ENCODE measurements around the gene CCDC89. TPM values are rescaled to one million over a fixed set of nuclear protein-coding genes. Genes with fewer than 3 reads are reported as not detected.
A peak's percentile ranks its signal among the peaks of the same experiment; 100 is the strongest.

The CCDC89 gene
- 2.6 TPM for total RNA-seq

DNA sequence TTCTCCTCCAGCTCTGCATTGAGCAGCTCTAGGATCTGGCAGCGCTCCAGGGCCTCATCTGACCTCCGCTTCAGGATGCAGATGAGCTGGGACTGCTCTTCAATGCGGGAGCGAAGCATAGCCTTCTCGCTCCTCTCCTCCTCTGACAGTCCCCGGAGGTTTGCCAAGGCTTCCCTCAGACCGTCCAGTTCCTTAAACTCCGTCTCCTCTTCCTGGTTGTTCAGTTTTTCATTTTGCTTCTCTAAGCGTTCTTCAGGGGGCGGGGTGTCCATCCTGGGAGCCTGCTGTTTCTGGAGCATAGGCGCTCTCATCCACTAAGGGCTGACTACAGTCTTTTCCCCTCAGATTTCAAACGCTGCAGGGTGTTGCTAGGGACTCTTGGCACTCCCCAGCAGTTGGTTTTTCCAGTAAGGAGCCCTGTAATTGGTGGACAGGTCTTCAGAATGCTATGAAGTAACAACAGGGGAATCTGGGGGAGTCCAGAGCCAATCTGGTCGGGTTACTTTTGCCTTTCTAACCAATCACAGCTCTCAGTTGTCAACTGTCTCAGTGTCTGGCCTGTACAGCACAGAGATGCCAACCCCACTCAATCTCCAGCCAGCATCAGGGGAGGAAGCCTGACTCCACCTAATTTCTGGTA lies at the start of gene CCDC89:
TSS of gene CCDC89 (minus strand) at position 376 of the 640 bp plus-strand sequence. CDS start at position 311, 65 bp downstream.
- DNase-seq (ENCODE audit: low spot score), result peak; percentile 55

DNA sequence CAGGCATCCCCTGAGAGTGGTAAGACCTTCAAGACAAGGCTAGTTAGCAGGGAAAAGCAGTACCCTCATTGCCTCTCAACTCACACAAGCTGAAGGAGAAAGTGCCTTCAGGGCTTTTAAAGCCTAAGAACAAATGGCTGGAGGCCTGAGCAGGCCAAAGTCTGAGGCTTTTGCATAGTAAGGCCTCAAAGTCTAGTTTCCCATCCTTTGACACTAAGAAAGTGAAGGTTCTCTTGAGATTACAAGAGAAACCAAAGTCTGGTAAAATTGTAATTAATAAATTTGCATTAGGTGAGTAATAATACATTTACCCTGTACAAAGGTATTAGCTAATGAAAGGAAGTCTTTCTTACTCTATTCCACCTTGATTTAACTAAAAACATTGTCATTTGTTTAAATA lies 47.0 kb upstream of the CCDC89 start:
- no peak for DNase-seq (ENCODE audit: low spot score)

GRCh38 chr11:85726381-85726780 lies 40.4 kb upstream of the CCDC89 start:
- DNase-seq (ENCODE audit: low spot score), result no peak

DNA sequence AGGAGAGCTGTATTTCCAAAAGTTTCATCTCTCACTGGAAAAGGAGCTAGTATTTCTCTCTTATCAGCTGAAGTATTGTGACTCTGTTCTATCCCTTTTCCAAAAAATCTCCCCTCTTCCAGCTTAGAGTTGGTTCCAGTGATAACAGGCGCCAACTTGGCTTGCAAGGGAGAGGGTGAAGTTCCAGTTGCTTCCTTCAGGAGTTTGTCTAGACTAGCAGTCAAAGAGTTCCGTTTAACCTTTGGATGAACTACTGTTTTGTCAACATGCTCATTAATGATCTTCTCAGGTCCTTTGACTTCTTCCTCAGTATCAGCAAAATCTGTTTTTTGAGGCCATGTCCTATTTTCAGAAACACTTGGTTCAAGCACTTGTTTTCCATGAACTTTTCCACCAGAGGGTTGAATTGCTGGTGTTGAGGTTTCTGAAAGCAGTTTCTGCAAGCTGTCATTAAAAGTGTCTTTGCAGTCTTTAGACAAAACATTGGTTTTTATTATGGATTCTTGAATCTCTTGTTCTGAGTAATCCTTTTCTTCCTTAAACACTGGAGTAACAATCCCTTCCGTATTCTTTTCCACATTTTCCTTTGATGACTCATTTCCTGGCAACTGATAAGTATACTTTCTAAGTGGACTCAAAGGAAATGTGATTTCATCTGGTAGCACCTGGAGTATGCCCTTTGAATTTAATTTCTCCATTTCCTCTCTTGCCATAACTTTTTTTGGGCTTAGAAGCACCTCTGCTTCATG lies 39.7 kb upstream of the CCDC89 start:
- DNase-seq (ENCODE audit: low spot score), result no peak

GRCh38 chr11:85724748-85725465 lies 38.9 kb upstream of the CCDC89 start:
- DNase-seq (ENCODE audit: low spot score), result no peak

GRCh38 chr11:85723088-85723487 lies 37.1 kb upstream of the CCDC89 start:
- DNase-seq (ENCODE audit: low spot score), result no peak

GRCh38 chr11:85721191-85721590 lies 35.2 kb upstream of the CCDC89 start:
- no peak for DNase-seq (ENCODE audit: low spot score)

GRCh38 chr11:85718991-85719807 lies 33.2 kb upstream of the CCDC89 start:
- DNase-seq (ENCODE audit: low spot score), result peak; percentile 11

DNA sequence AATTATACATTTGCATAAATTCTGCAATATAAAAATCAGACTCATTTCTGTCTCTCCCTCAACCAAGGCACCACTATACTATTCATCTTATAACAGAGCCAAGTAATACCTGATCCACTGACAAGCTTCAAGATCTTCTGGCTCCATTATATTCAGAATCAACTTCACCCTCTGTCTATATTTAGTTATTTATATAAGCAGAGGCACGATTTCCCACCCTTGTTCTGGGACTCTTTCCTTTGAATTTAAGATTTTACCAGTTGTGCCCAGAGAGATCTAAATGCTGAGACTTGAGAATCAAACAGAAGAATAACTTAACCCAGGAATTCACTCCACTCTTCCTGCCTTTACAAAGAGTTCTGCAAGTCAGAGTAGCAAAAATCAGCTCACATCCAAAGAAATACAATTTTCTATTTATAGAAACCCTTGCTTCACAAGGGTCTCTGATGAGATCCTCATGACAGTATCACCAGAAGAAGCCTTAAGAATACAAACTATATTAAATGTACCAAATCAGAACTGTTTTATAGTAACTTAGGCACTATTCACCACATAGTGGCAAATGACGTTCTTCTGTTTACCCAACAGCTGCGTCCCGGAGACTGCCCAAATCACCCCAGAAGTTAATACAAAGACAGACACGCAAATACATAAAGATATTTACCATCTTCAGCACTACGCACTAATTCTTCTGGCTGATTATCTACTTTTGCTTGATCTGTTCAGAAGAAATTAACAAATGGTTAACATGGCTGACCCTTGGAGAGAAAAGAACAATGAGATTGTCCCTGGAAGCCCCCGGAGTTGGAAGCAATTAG lies 32.3 kb upstream of the CCDC89 start:
- DNase-seq (ENCODE audit: low spot score), result no peak

DNA sequence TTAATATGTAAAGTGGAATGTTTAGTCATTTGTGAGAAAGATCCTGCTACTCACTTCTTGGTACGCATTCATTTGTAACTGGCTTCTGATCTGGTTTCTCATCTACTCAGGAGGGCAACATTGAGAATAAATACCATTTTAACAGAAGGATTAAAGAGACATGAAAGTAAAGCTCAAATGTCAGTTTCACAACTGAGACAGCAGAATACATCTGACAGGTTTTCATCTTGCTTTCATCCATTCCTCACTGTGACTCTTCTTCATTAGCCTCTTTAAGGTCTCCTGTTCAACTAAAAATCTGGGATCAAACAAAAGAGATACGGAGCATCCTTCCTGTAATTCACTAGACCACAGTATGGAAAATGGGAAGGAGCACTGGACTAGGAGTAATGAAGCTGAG lies 31.4 kb upstream of the CCDC89 start:
- no peak for DNase-seq (ENCODE audit: low spot score)

GRCh38 chr11:85712953-85713352 lies 27.0 kb upstream of the CCDC89 start:
- DNase-seq (ENCODE audit: low spot score), result no peak

- no peak for DNase-seq (ENCODE audit: low spot score)
These were observed 24.9 kb upstream of the CCDC89 start for GRCh38 chr11:85710917-85711316.

- no peak for DNase-seq (ENCODE audit: low spot score)
These were observed 24.1 kb upstream of the CCDC89 start for GRCh38 chr11:85709941-85710702.

DNA sequence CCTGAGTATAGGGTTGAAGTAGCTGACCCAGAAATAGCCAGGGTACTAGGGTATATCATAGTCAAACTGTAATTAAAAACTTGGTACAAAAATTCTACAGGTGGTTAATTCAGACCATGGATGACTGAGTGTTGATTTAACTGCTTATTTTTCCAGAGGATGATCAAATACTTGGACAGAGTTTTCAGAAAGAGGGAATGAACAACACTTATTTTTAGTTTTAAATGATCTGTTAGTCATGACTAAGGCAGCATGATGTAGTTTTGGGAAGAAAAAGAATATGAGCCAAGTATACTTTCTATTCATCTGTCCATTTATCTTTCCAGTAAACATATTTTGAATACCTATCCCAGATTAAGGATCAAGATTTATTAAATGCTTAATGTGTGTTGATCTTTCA lies 19.8 kb upstream of the CCDC89 start:
- DNase-seq (ENCODE audit: low spot score), result no peak

- DNase-seq (ENCODE audit: low spot score), result no peak
These were observed 19.0 kb upstream of the CCDC89 start for GRCh38 chr11:85704967-85705366.

- no peak for DNase-seq (ENCODE audit: low spot score)
These were observed 14.2 kb upstream of the CCDC89 start for GRCh38 chr11:85699957-85700741.

DNA sequence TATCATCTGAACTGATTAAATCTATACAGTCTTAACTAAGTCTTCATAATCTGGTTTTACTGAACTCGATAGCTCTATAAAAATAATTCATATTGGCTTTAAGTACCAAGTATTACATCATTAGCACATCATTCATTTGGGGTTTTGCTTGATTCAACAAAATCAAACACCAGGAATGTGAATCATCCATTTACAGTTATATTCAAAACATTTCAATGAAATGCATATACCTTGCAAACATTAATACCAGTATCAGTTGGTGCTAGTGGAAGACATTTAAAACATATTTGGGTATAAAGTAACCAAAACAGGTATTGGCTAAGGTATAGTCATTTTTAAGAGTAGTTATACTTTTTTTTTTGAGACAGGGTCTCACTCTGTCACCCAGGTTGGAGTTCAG lies 12.2 kb upstream of the CCDC89 start:
- DNase-seq (ENCODE audit: low spot score), result no peak

GRCh38 chr11:85697747-85698146 lies 11.8 kb upstream of the CCDC89 start:
- no peak for DNase-seq (ENCODE audit: low spot score)

GRCh38 chr11:85695546-85695945 lies 9.6 kb upstream of the CCDC89 start:
- no peak for DNase-seq (ENCODE audit: low spot score)
